HG02885 (cell line): ENCODE data around the gene CAMK1D.
"Not testable (repeated sequence)": the region's sequence is repeated elsewhere in the genome, so short reads cannot be mapped to it uniquely, and the experiment has no call there.

Experiments used
- ATAC-seq: cut with Tn5 transposase; IDR thresholded peaks from one replicate; pipeline ENCODE4 v1.9.1; 2021; ENCODE audit warnings: mild to moderate bottlenecking; ENCODE audit not compliant: unreplicated experiment, poor library complexity

The CAMK1D gene

GRCh38 chr10:12419262-12419847 is 70.0 kb downstream of the CAMK1D start:
- ATAC-seq, result no peak

GRCh38 chr10:12420530-12421120 is 71.3 kb downstream of the CAMK1D start:
- ATAC-seq, result no peak

GRCh38 chr10:12422189-12422588 is 72.8 kb downstream of the CAMK1D start:
- no peak for ATAC-seq

- ATAC-seq, result no peak
These were observed 74.5 kb downstream of the CAMK1D start for GRCh38 chr10:12423896-12424295.

- no peak for ATAC-seq
These were observed 77.9 kb downstream of the CAMK1D start for GRCh38 chr10:12427276-12427675.

GRCh38 chr10:12428447-12429135 is 79.2 kb downstream of the CAMK1D start:
- no peak for ATAC-seq

GRCh38 chr10:12430406-12430982 is 81.1 kb downstream of the CAMK1D start:
- no peak for ATAC-seq

GRCh38 chr10:12431151-12432101 is 82.1 kb downstream of the CAMK1D start:
- ATAC-seq, result no peak

- ATAC-seq, result no peak
These were observed 83.2 kb downstream of the CAMK1D start for GRCh38 chr10:12432402-12433189.

- ATAC-seq, result no peak
These were observed 84.9 kb downstream of the CAMK1D start for GRCh38 chr10:12434277-12434676.

- not testable (repeated sequence) for ATAC-seq
These were observed 85.3 kb downstream of the CAMK1D start for GRCh38 chr10:12434677-12435076.

- no peak for ATAC-seq
These were observed 86.0 kb downstream of the CAMK1D start for GRCh38 chr10:12435348-12435747.

- no peak for ATAC-seq
These were observed 89.8 kb downstream of the CAMK1D start for GRCh38 chr10:12438919-12439692.

- ATAC-seq, result not testable (repeated sequence)
These were observed 90.4 kb downstream of the CAMK1D start for GRCh38 chr10:12439767-12440166.

- no peak for ATAC-seq
These were observed 93.7 kb downstream of the CAMK1D start for GRCh38 chr10:12443026-12443425.

GRCh38 chr10:12444981-12445700 is 95.8 kb downstream of the CAMK1D start:
- no peak for ATAC-seq

GRCh38 chr10:12445701-12446334 is 96.5 kb downstream of the CAMK1D start:
- no peak for ATAC-seq

- ATAC-seq, result no peak
These were observed 99.0 kb downstream of the CAMK1D start for GRCh38 chr10:12448340-12448728.
